ENCODE measurements around the gene MYOG.

DNA sequence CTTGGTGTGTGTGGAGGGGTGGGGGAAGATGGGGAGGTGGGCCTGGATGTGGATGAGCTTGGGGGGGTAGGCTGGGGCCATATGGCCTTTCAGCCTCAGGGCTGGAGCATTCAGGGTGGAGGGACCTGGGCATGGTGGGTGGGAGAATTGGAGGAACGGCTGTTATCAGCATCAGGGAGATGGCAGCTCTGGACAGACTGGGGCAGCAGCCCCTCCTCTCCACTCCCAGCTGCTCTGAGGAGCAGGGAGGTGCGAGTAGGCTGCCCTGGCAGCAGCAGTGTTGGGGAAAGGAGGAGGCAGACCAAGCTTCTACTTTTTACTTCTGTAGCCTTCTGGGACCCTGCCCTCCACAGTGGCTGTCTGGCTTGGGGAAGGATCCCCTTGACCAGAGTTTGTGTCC, 49.3 kb downstream of the MYOG start:
- TF ChIP-seq, protein P1, sequence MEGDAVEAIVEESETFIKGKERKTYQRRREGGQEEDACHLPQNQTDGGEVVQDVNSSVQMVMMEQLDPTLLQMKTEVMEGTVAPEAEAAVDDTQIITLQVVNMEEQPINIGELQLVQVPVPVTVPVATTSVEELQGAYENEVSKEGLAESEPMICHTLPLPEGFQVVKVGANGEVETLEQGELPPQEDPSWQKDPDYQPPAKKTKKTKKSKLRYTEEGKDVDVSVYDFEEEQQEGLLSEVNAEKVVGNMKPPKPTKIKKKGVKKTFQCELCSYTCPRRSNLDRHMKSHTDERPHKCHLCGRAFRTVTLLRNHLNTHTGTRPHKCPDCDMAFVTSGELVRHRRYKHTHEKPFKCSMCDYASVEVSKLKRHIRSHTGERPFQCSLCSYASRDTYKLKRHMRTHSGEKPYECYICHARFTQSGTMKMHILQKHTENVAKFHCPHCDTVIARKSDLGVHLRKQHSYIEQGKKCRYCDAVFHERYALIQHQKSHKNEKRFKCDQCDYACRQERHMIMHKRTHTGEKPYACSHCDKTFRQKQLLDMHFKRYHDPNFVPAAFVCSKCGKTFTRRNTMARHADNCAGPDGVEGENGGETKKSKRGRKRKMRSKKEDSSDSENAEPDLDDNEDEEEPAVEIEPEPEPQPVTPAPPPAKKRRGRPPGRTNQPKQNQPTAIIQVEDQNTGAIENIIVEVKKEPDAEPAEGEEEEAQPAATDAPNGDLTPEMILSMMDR (IDR thresholded peaks at IDR 0.05) = no peak
- no peak for TF ChIP-seq POLR2AphosphoS5 (IDR thresholded peaks at IDR 0.05)
- no peak for TF ChIP-seq POLR2A (IDR thresholded peaks at IDR 0.05)

Data from transverse colon (tissue), 4 donors.